Fibroblast of pulmonary artery (primary cell): ENCODE measurements around the gene ANK3.

Experiments used
- DNase-seq: peaks from one replicate; pipeline ENCODE4 v3.0.0-alpha.2; 2010; ENCODE audit warnings: low read depth
- H3K4me3 ChIP-seq: replicated peaks from 2 replicates; pipeline ENCODE4 v1.5.1; 2011; ENCODE audit warnings: low read depth, mild to moderate bottlenecking, control low read depth, low read length, moderate library complexity
- TF ChIP-seq, protein P1 (sequence below): IDR thresholded peaks from 2 replicates; pipeline ENCODE4 v1.5.1; 2011; ENCODE audit warnings: mild to moderate bottlenecking, control low read depth, low read length, inconsistent platforms; ENCODE audit errors: missing control alignments

The ANK3 gene

GRCh38 chr10:60316029-60316428 lies 73.6 kb downstream of the ANK3 start:
- TF ChIP-seq, protein P1, sequence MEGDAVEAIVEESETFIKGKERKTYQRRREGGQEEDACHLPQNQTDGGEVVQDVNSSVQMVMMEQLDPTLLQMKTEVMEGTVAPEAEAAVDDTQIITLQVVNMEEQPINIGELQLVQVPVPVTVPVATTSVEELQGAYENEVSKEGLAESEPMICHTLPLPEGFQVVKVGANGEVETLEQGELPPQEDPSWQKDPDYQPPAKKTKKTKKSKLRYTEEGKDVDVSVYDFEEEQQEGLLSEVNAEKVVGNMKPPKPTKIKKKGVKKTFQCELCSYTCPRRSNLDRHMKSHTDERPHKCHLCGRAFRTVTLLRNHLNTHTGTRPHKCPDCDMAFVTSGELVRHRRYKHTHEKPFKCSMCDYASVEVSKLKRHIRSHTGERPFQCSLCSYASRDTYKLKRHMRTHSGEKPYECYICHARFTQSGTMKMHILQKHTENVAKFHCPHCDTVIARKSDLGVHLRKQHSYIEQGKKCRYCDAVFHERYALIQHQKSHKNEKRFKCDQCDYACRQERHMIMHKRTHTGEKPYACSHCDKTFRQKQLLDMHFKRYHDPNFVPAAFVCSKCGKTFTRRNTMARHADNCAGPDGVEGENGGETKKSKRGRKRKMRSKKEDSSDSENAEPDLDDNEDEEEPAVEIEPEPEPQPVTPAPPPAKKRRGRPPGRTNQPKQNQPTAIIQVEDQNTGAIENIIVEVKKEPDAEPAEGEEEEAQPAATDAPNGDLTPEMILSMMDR: no peak
- H3K4me3 ChIP-seq: no peak overlapping the region
- no peak for DNase-seq

- H3K4me3 ChIP-seq: no peak overlapping the region
- no peak for DNase-seq
- TF ChIP-seq, protein P1: no peak
These were observed 74.4 kb downstream of the ANK3 start for GRCh38 chr10:60315311-60315710.

DNA sequence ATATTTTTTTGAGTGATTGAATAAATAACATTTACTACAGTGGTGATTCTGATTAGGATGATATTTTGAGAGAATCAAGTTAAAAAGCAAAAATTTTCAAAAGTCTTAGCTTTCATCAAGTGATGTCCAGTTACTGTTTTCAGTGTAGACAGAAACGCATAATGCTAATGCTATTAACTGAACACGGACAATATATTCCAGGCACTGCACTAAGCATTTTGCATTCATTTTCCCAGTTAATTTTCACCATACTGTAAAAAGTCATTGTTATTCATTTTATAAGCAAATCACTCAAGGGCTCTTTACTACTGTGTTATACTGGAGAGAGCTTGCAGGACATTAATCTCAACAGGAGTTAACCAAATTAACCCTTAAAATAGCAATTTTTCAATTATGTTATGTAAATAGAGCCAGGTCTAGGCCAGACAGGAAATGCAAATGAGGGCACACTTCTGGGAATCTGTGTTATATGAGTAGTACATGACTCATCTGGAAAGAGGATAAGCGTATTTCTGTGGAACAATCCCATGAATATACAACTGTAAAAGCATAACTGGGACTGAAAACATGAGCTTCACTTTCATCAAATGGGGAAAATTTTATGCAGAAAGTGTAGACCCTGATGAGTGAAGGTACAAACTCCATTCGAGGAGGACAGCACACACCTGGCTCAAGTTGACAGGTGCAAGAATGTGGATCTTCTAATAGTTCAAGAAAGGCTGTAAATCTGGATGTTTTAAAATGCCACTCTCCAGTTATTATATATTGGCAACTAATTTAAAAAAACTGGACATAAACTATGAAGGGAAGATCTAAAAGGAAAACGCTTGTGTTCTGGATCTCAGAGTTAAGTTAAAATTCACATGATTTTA lies 75.4 kb downstream of the ANK3 start:
- TF ChIP-seq, protein P1: no peak
- DNase-seq: peak; percentile 78

GRCh38 chr10:60313589-60313952 lies 76.1 kb downstream of the ANK3 start:
- no peak overlapping the region for H3K4me3 ChIP-seq
- TF ChIP-seq, protein P1: no peak
- no peak for DNase-seq

More for the DNA sequence above, 75.4 kb downstream of the ANK3 start:
- H3K4me3 ChIP-seq: no peak overlapping the region

DNA sequence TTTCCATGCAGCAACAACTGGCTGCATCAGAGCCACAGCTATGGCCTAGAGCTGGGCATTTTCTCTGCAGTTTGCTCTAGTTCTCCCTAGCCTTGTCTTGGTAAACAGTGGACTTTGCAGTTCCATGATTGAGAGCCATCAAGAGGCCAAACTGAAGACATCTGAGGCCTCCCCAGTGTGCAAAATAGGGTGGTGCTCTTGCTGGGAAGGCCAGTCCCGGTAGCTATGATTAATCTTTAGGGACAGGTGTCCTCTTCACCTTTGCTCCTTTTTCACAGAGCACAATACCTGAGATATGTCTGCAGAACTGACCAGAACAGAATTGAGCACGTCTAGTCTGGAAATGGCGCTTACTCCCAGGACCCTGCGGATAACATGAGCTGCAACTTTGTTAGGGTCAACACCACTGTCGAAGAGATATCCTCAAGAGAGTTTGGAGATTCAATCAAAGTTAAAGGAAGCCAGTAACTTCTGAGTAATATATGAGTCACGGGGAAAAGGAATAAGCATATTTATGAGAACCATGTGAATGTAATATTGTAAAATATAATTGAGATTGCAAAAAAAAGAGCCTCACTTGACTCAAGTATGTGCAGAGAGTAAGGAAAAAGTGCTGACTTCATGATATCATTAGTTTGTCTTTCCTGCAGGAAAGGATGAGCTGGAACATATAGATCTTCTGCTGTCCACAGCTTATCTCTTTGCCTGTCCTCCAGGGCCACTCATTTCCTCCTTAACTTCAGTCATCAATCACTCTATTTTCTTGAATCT lies 76.7 kb downstream of the ANK3 start:
- H3K4me3 ChIP-seq: no peak overlapping the region
- DNase-seq: peak; percentile 47
- TF ChIP-seq, protein P1: no peak

DNA sequence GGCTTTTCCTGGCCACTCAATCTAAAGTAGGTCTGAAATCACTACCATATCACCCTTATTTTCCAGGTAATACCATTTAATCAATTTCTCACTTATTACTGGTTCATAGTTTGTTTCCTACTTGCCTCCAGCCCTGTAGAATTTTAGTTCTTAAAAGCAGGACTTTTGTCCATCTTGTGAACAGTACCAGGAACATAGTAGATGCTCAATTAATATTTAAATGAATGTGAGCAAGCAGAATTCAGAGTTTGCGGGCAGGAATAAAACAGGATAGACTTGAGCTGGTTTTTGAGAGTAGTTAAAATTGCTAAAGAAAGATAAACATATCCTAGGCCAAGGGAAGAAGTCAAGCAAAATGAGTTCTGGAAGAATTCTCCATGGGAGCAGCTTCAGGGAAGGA lies 77.9 kb downstream of the ANK3 start:
- no peak for DNase-seq
- no peak overlapping the region for H3K4me3 ChIP-seq
- TF ChIP-seq, protein P1: no peak
